Suprapubic skin (tissue), 3 donors: Measurements from ENCODE around the gene YTHDC2.

Experiments used
- CTCF ChIP-seq, 2 donors: fragments of 200-600 bp in 1 of 2; fragments of 450-650 bp in 1 of 2; sonication (generic) in 1 of 2; IDR thresholded peaks; one replicate each; pipeline ENCODE4 v1.5.1; 2016 to 2019; ENCODE audit warnings: antibody characterized with exemption in 2 of 2, mild to moderate bottlenecking in 1 of 2, moderate library complexity in 1 of 2
- POLR2AphosphoS5 ChIP-seq, 3 donors: sonication (generic); formaldehyde crosslinking; IDR thresholded peaks; one replicate each; pipeline ENCODE4 v1.6.1; 2017; ENCODE audit warnings: antibody characterized with exemption in 3 of 3

GRCh38 chr5:113538313-113538712, 24.8 kb downstream of the YTHDC2 start:
- TF ChIP-seq CTCF (IDR thresholded peaks at IDR 0.05) (no peak), POLR2AphosphoS5 (IDR thresholded peaks at IDR 0.05) (no peak)
